Measurements from ENCODE around the gene CPNE2.

The CPNE2 gene

GRCh38 chr16:57146040-57146647 is 53.8 kb downstream of the CPNE2 start:
- in situ Hi-C loops (cut with MboI; ENCODE audit: low sequenced_read_pairs, unreplicated experiment) = no loop called here
- DNase-seq (ENCODE audit: low spot score) = no peak
- TF ChIP-seq, protein P1, sequence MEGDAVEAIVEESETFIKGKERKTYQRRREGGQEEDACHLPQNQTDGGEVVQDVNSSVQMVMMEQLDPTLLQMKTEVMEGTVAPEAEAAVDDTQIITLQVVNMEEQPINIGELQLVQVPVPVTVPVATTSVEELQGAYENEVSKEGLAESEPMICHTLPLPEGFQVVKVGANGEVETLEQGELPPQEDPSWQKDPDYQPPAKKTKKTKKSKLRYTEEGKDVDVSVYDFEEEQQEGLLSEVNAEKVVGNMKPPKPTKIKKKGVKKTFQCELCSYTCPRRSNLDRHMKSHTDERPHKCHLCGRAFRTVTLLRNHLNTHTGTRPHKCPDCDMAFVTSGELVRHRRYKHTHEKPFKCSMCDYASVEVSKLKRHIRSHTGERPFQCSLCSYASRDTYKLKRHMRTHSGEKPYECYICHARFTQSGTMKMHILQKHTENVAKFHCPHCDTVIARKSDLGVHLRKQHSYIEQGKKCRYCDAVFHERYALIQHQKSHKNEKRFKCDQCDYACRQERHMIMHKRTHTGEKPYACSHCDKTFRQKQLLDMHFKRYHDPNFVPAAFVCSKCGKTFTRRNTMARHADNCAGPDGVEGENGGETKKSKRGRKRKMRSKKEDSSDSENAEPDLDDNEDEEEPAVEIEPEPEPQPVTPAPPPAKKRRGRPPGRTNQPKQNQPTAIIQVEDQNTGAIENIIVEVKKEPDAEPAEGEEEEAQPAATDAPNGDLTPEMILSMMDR (IDR thresholded peaks at IDR 0.05; ENCODE audit: borderline replicate concordance, control extremely low read depth, extremely low read depth, insufficient read depth, missing control alignments) = no peak

DNA sequence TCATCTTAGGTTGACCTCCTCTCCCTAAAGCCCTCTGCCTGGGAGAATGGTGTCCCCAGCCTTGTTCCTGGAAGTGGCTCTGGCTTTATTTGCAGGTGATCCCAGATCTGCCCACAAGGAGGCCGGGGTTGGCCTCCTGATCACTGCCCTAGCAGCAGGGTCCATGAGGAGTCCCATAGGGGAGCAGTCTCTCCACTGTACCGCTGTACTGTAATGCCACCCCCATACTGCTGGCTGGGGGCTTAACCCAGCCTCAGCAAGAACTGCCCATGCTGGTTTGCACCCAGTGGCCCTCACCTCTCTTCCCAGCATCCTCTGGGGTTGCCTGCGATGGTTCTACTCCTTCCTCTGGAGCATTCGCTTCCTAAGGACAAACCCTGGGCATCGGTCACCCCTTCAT is 54.4 kb downstream of the CPNE2 start:
- DNase-seq (ENCODE audit: low spot score) = no peak
- TF ChIP-seq, protein P1 (IDR thresholded peaks at IDR 0.05; ENCODE audit: borderline replicate concordance, control extremely low read depth, extremely low read depth, insufficient read depth, missing control alignments) = no peak

GRCh38 chr16:57147381-57148221 is 55.2 kb downstream of the CPNE2 start:
- TF ChIP-seq, protein P1 (IDR thresholded peaks at IDR 0.05; ENCODE audit: borderline replicate concordance, control extremely low read depth, extremely low read depth, insufficient read depth, missing control alignments) = no peak
- DNase-seq (ENCODE audit: low spot score) = no peak
- in situ Hi-C loops (cut with MboI; ENCODE audit: low sequenced_read_pairs, unreplicated experiment) = no loop called here

More for the DNA sequence above, 54.4 kb downstream of the CPNE2 start:
- in situ Hi-C loops (cut with MboI; ENCODE audit: low sequenced_read_pairs, unreplicated experiment) = no loop called here

- in situ Hi-C loops (cut with MboI; ENCODE audit: low sequenced_read_pairs, unreplicated experiment) = no loop called here
- TF ChIP-seq, protein P1 (IDR thresholded peaks at IDR 0.05; ENCODE audit: borderline replicate concordance, control extremely low read depth, extremely low read depth, insufficient read depth, missing control alignments) = no peak
- DNase-seq (ENCODE audit: low spot score) = no peak
These were observed 56.1 kb downstream of the CPNE2 start for GRCh38 chr16:57148481-57148880.

- TF ChIP-seq, protein P1 (IDR thresholded peaks at IDR 0.05; ENCODE audit: borderline replicate concordance, control extremely low read depth, extremely low read depth, insufficient read depth, missing control alignments) = no peak
- in situ Hi-C loops (cut with MboI; ENCODE audit: low sequenced_read_pairs, unreplicated experiment) = no loop called here
- no peak for DNase-seq (ENCODE audit: low spot score)
These were observed 57.0 kb downstream of the CPNE2 start for GRCh38 chr16:57149391-57149790.

GRCh38 chr16:57150682-57151330 is 58.4 kb downstream of the CPNE2 start:
- TF ChIP-seq, protein P1 (IDR thresholded peaks at IDR 0.05; ENCODE audit: borderline replicate concordance, control extremely low read depth, extremely low read depth, insufficient read depth, missing control alignments) = no peak
- DNase-seq (ENCODE audit: low spot score) = no peak
- in situ Hi-C loops (cut with MboI; ENCODE audit: low sequenced_read_pairs, unreplicated experiment) = no loop called here
